Superior temporal gyrus (tissue), 1 donor: ENCODE results near the gene GPC4.

ENCODE experiments used
- DNase-seq: peaks from one replicate; pipeline ENCODE4 v3.0.0-alpha.2; 2016; ENCODE audit errors: extremely low spot score

The GPC4 gene

DNA sequence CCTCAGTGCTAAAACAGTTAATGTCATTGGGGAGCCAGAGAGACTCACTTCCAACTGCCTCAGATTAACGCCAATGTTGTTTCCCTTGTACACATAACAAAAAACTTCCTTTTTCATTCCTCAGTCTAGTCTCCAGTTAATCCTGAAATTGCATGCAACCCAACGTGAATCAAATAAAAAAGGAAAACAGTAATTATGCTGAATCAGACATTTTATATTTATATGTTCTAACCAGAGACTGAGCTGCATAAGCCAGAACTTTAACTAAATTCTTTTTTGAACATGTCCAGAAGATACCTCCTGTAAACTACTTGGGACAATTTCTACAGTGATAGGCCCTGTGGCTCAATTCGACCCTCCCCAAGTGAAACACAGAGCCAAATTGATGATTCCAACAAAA lies 4.7 kb downstream of the GPC4 start:
- DNase-seq: no peak

GRCh38 chrX:133405498-133406185 lies 9.6 kb downstream of the GPC4 start:
- DNase-seq: no peak

GRCh38 chrX:133403984-133404383 lies 11.3 kb downstream of the GPC4 start:
- no peak for DNase-seq

DNA sequence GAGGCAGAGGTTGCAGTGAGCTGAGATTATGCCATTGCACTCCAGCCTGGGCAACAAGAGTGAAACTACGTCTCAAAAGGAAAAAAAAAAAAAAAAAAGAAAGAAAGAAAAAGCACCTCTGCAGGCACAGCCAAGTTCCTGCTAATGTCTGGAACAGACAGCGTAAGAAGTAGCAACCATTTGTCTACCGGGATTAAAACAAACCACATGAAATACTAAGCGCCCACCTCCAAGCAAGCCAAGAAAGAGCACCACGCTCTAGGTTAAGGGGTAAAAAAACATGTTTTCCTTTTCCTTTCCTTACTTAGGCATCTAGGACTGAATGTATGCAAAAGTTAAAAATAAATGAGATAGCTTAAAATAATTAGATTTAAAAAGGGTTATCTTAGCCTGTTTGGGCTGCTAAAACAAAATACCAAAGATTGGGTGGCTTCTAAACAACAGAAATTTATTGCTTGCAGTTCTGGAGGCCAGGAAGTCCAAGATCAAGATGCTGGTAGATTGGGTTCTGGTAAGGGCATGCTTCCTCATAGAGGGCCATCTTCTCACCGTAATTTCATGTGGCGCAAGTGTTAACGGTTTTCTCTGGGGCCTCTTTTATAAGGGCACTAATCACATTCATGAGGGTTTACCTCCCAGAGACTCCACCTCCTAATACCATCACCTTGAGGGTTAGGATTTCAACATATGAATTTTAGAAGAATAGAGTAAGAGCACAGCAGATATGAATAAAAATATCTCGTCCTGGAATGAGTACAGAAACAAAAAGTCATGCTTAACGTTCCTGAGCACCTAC lies 12.3 kb downstream of the GPC4 start:
- no peak for DNase-seq

- no peak for DNase-seq
Observed at GRCh38 chrX:133402042-133402453, 13.2 kb downstream of the GPC4 start.

- DNase-seq: no peak
Observed at GRCh38 chrX:133401536-133401935, 13.8 kb downstream of the GPC4 start.

GRCh38 chrX:133399411-133399810 lies 15.9 kb downstream of the GPC4 start:
- DNase-seq: no peak

DNA sequence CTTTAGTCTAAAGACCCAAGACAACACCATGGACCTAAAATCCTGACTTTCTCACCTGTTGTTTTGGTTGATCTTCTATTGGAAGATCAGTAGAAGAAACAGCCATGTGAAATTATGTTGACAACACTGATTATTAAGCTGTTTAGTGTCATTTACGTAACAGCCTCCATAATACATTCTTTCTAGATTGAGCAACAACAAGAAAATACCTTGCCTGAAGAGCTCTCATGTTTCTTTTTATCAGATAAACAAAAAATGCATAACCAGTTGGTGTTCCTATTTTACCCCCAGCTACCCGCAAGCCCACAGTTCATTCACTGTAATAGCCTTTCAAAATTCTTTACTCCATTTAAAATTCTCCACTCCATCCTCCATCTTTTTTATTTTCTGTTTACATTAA lies 20.5 kb downstream of the GPC4 start:
- DNase-seq: no peak

- no peak for DNase-seq
Observed at GRCh38 chrX:133392671-133393070, 22.6 kb downstream of the GPC4 start.

GRCh38 chrX:133391111-133391510 lies 24.2 kb downstream of the GPC4 start:
- no peak for DNase-seq

GRCh38 chrX:133390676-133391075 lies 24.6 kb downstream of the GPC4 start:
- DNase-seq: no peak

- no peak for DNase-seq
Observed at GRCh38 chrX:133389975-133390374, 25.3 kb downstream of the GPC4 start.

- no peak for DNase-seq
Observed at GRCh38 chrX:133384454-133384853, 30.8 kb downstream of the GPC4 start.

DNA sequence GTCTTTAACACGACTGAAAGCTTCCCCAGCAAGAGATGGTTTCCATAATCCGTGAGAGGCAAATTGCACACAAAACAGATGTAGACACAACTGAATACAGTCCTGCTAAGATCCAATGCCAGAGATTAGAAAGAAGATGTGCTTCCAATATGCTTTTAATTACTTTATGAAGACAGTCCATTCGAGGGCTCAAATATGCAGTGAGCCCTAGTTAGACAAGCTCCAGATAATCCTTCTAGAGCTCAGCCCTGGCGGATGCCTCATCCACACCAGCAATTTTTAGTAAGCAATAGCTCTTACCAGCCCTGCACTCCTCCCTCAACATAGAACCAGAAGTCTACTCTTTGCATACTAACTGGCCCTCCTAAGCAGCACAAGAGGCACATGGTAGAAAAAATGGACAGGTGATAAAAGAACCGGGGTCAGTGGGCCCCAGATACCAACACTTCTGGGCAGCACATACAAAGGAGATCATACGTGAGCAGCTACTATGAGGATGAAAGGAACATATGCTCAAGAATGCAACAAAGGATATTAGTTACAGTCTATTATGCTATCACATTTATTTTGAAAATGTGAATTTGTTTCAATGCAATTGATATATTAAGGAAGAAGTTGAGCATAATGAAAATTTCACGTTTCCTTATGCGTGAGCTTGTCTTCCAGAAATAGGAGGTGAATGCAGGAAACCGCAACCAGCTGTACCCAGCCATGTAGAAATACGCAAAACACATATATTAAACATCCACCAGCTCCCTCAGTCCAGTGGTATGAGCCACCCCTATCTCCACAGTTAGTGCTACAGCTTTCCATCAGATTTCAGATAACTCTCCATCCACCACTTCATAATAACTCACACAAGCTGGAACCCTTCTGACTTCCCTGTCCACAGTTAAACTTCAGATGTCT lies 34.3 kb downstream of the GPC4 start:
- no peak for DNase-seq

DNA sequence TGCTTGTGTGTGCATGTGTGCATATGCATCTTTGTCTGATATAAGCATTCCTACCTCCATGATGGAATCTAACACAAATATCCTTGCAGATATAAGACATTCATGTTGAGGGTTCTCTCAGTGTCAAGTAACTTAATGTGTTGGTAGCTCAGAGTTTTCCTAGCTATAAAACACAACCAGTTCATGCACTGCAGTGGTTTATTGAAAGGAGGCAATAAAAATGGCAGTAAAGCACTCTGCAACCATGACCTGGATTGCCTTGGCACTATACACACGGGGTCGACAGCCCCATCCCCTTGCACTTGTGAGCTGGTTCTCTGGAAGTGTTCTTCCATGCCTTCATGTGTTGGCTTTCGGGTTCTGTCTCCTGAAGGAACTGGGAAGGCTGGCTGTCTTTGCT lies 38.9 kb downstream of the GPC4 start:
- no peak for DNase-seq

DNA sequence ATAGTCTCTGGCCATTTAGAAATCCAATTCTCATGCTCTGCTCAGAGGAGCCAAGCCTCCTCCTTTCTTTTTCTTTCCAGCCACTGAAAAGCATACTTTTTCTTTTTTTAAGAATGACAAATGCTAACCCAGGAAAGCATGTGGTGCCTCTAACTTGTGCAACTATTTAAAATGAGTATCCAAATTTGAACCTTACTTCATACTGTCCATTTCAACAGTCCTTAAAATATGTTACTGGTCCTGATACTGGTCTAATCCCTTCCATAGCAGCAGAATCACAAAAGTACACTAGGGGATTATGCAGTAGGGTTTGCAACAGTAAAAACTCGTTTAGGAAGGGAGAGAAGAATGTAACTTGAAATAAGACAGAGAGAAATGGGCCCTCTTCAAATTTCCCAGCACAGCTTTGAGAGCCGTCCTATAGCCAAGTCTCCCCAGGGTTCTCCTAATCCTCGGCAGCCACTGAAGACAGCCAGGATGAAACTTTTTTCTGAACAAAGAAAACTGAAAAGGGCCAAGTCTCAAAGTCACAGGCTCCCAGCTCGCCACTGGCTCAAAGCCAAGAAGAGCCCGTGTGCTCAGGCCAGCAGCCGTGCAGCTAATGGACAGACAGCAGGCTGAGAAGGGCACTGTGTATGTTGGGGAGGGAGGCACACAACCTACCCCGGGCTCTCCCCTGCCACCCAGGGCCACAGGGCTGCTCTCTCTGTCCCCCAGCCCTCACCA lies 39.5 kb downstream of the GPC4 start:
- no peak for DNase-seq

DNA sequence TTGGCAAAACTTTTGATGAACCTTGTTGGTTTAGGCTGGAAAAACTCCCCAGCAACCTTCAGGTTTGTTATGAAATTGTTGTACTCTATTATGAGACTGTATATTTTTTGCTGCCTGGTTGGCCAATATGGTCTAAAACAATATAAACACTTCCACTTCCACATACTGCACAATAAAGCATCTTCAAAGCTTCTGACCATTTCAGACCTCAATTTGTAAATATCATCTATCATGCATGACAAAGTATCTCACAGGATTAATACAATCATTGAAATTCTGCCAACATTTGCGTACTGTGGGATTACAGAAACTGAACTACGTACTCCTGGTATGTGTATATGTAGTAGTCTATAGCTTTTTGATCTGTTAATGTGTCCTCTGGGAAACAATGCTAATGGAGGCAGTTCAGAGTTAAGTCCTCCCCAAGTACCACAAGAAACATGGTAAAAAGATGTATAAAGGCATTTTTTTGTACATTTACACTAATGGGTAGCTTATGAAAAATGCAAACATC lies 40.4 kb downstream of the GPC4 start:
- no peak for DNase-seq

- DNase-seq: no peak
Observed at GRCh38 chrX:133373386-133374079, 41.8 kb downstream of the GPC4 start.

GRCh38 chrX:133370696-133371275 lies 44.5 kb downstream of the GPC4 start:
- DNase-seq: no peak

DNA sequence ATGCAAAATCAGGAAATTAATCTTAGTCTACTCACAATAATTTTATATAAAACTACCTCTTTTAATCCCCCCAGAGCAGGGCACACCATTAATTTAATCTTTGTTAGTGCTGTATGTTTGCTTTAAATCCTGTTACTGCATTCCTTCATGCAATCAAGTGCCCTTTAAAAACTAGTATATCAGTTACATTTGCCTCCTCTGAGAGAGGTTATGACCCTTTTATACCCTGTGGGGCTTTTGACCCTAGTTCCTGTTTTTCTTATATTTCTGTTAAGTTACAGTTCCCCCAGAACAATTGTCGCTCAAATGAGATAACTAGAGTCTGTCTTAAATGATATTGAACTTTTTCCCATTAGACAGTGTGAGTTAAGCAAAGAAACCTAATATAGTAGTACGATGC lies 46.2 kb downstream of the GPC4 start:
- DNase-seq: no peak
